Neural progenitor cell (in vitro differentiated cells): Measurements from ENCODE around the gene KLHL29. TPM values are rescaled to one million over a fixed set of nuclear protein-coding genes. Genes with fewer than 3 reads are reported as not detected.

ENCODE experiments used
- DNase-seq: peaks from one replicate; pipeline ENCODE4 v3.0.0-alpha.2; 2016; ENCODE audit warnings: low spot score
- H2AFZ ChIP-seq: fragments of 200-600 bp; sonication (generic); replicated peaks from 2 replicates; pipeline ENCODE4 v1.6.1; 2016; ENCODE audit warnings: antibody characterized with exemption
- H3F3A ChIP-seq: fragments of 200-600 bp; sonication (generic); 2 replicates; pipeline ENCODE4 v1.6.1; 2016; ENCODE audit warnings: antibody characterized with exemption, low read depth
- H3K27ac ChIP-seq: fragments of 200-600 bp; sonication (generic); 2 replicates; pipeline ENCODE4 v1.5.1; 2016; ENCODE audit warnings: mild to moderate bottlenecking
- H3K27me3 ChIP-seq: fragments of 200-600 bp; sonication (generic); 2 replicates; pipeline ENCODE4 v1.6.1; 2016; ENCODE audit warnings: mild to moderate bottlenecking, moderate library complexity
- H3K36me3 ChIP-seq: fragments of 200-600 bp; sonication (generic); 2 replicates; pipeline ENCODE4 v1.5.1; 2016
- H3K4me1 ChIP-seq: fragments of 200-600 bp; sonication (generic); 2 replicates; pipeline ENCODE4 v1.6.1; 2016; ENCODE audit warnings: mixed run types
- H3K4me2 ChIP-seq: fragments of 200-600 bp; sonication (generic); 2 replicates; pipeline ENCODE4 v1.6.1; 2016
- H3K4me3 ChIP-seq: fragments of 200-600 bp; sonication (generic); 2 replicates; pipeline ENCODE4 v1.5.1; 2016
- H3K79me2 ChIP-seq: fragments of 200-600 bp; sonication (generic); 2 replicates; pipeline ENCODE4 v1.6.1; 2016; ENCODE audit warnings: low read depth
- H3K9ac ChIP-seq: fragments of 200-600 bp; sonication (generic); 2 replicates; pipeline ENCODE4 v1.6.1; 2016
- H3K9me3 ChIP-seq: fragments of 200-600 bp; sonication (generic); 2 replicates; pipeline ENCODE4 v1.5.1; 2016; ENCODE audit warnings: low read depth
- H4K20me1 ChIP-seq: fragments of 200-600 bp; sonication (generic); 2 replicates; pipeline ENCODE4 v1.6.1; 2016; ENCODE audit warnings: low read depth
- H3K27ac Mint-ChIP-seq: 3 replicates; pipeline ENCODE4 v1.8.0; 2021; ENCODE audit warnings: mixed read lengths
- H3K27me3 Mint-ChIP-seq: 2 replicates; pipeline ENCODE4 v1.8.0; 2022; ENCODE audit warnings: low read depth, mild to moderate bottlenecking, inconsistent platforms, moderate library complexity, mixed read lengths; ENCODE audit not compliant: insufficient read depth
- H3K36me3 Mint-ChIP-seq: 3 replicates; pipeline ENCODE4 v1.8.0; 2021; ENCODE audit warnings: mixed read lengths
- H3K4me1 Mint-ChIP-seq: 3 replicates; pipeline ENCODE4 v1.8.0; 2021; ENCODE audit warnings: mixed read lengths
- H3K4me3 Mint-ChIP-seq: 3 replicates; pipeline ENCODE4 v1.8.0; 2021; ENCODE audit warnings: mild to moderate bottlenecking, moderate library complexity, mixed read lengths
- H3K9me3 Mint-ChIP-seq: 3 replicates; pipeline ENCODE4 v1.8.0; 2020; ENCODE audit warnings: mixed read lengths
- CTCF ChIP-seq: fragments of 200-600 bp; sonication (generic); IDR thresholded peaks from 2 replicates; pipeline ENCODE4 v1.5.1; 2017; ENCODE audit warnings: antibody characterized with exemption, mild to moderate bottlenecking
- EZH2 ChIP-seq: fragments of 200-600 bp; sonication (generic); IDR thresholded peaks from 2 replicates; pipeline ENCODE4 v1.6.1; 2017; ENCODE audit warnings: antibody characterized with exemption, mild to moderate bottlenecking, moderate library complexity
- EZH2phosphoT487 ChIP-seq: fragments of 200-600 bp; sonication (generic); IDR thresholded peaks from 2 replicates; pipeline ENCODE4 v1.6.1; 2017; ENCODE audit warnings: antibody characterized with exemption
- total RNA-seq: library from RNA; depleted of rRNA; stranded (reverse); fragments of >200 nt; gene quantifications from 2 replicates; pipeline ENCODE4 v1.2.3, GENCODE V29; 2015; ENCODE audit warnings: low replicate concordance

The KLHL29 gene
- total RNA-seq, 1 donor from 2014 or later = 1.6 TPM

GRCh38 chr2:23591111-23591510 lies 206.1 kb downstream of the KLHL29 start:
- H3K4me1 Mint-ChIP-seq = peaks cover 70% of the 10 kb centered on the region
- Histone ChIP-seq H4K20me1 (no peaks in the 10 kb centered on the region), H3K27ac (no peak overlapping the region), H3K27me3 (no peaks in the 10 kb centered on the region), H3K9ac (no peak overlapping the region), H3K4me2 (no peak overlapping the region), H3F3A (no peaks in the 10 kb centered on the region), H2AFZ (no peak overlapping the region), H3K36me3 (no peaks in the 10 kb centered on the region), H3K79me2 (no peaks in the 10 kb centered on the region), H3K4me3 (no peak overlapping the region), H3K4me1 (peaks cover 28% of the 10 kb centered on the region), H3K9me3 (no peaks in the 10 kb centered on the region)
- H3K27ac Mint-ChIP-seq = peak overlapping the region; percentile 69
- no peak for DNase-seq
- TF ChIP-seq EZH2 (no peak), EZH2phosphoT487 (no peak), CTCF (no peak)
- H3K27me3 Mint-ChIP-seq = peaks cover 10% of the 10 kb centered on the region
- no peaks in the 10 kb centered on the region for H3K9me3 Mint-ChIP-seq
- no peak overlapping the region for H3K4me3 Mint-ChIP-seq
- H3K36me3 Mint-ChIP-seq = no peaks in the 10 kb centered on the region

- H3K36me3 ChIP-seq = no peaks in the 10 kb centered on the region
- no peaks in the 10 kb centered on the region for H3K9me3 ChIP-seq
- H3K4me2 ChIP-seq = no peak overlapping the region
- H3K4me3 ChIP-seq = no peak overlapping the region
- Mint-ChIP-seq H3K4me1 (peaks cover 72% of the 10 kb centered on the region), H3K9me3 (no peaks in the 10 kb centered on the region), H3K36me3 (no peaks in the 10 kb centered on the region), H3K27ac (no peak overlapping the region), H3K27me3 (peaks cover 10% of the 10 kb centered on the region), H3K4me3 (no peak overlapping the region)
- H3F3A ChIP-seq = no peaks in the 10 kb centered on the region
- TF ChIP-seq EZH2phosphoT487 (no peak), CTCF (no peak), EZH2 (no peak)
- no peak overlapping the region for H2AFZ ChIP-seq
- no peaks in the 10 kb centered on the region for H4K20me1 ChIP-seq
- H3K27ac ChIP-seq = no peak overlapping the region
- H3K79me2 ChIP-seq = no peaks in the 10 kb centered on the region
- no peaks in the 10 kb centered on the region for H3K27me3 ChIP-seq
- DNase-seq = no peak
- H3K4me1 ChIP-seq = peaks cover 27% of the 10 kb centered on the region
- H3K9ac ChIP-seq = no peak overlapping the region
Observed at GRCh38 chr2:23592061-23592685, 207.2 kb downstream of the KLHL29 start.

- Mint-ChIP-seq H3K9me3 (no peaks in the 10 kb centered on the region), H3K4me3 (no peak overlapping the region), H3K4me1 (peaks cover 64% of the 10 kb centered on the region), H3K27ac (peak overlapping the region; percentile 74), H3K36me3 (no peaks in the 10 kb centered on the region), H3K27me3 (peaks cover 10% of the 10 kb centered on the region)
- H3K36me3 ChIP-seq = no peaks in the 10 kb centered on the region
- no peaks in the 10 kb centered on the region for H3K9me3 ChIP-seq
- no peaks in the 10 kb centered on the region for H4K20me1 ChIP-seq
- H3F3A ChIP-seq = no peaks in the 10 kb centered on the region
- no peak overlapping the region for H3K4me2 ChIP-seq
- H3K4me1 ChIP-seq = peaks cover 25% of the 10 kb centered on the region
- no peak overlapping the region for H3K9ac ChIP-seq
- H3K27me3 ChIP-seq = no peaks in the 10 kb centered on the region
- H3K4me3 ChIP-seq = no peak overlapping the region
- no peak overlapping the region for H3K27ac ChIP-seq
- no peak for DNase-seq
- H3K79me2 ChIP-seq = no peaks in the 10 kb centered on the region
- TF ChIP-seq EZH2 (no peak), EZH2phosphoT487 (no peak), CTCF (no peak)
- H2AFZ ChIP-seq = no peak overlapping the region
Observed at GRCh38 chr2:23592898-23593751, 208.1 kb downstream of the KLHL29 start.
